Measurements from ENCODE around the gene SLC6A17. TPM values are rescaled to one million over a fixed set of nuclear protein-coding genes. Genes with fewer than 3 reads are reported as not detected.

Gene SLC6A17
- total RNA-seq, 2 experiments from 2014 or later = 0.07 TPM

DNA sequence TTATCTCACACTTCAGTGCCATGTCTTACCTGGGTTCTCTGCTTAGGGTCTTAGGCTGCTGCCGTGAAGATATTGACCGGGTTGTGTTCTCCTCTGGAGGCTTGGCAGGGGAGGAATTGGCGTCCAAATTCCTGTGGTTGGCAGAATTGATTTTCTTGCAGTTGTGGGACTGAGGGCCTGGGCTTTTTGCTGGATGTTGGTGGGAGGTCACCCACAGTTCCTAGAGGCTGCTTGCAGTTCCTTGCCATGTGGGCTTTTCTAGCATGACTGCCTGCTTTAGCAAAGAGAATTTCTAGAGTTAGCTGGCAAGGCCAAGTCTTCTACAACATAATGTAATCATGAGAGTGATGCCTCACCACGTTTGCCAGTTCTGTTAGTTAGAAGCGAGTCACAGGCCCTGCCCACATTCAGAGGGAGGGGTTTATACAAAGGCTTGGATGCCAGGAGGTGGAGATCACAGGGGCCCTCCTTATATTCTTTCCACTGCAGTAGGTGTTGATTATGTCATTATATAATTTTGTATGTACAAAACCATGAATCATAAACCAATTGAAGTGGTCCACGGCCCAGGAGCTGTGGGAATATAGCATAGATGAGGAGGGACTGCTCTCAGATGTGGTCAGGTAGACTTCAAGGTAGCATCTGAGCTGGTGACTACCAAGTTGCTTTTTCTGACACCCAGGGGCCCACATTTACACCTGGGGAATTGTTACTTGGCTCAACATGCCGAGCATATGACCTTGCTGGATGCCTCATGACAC lies 31.5 kb upstream of the SLC6A17 start:
- peak; percentile 95 for ATAC-seq
- ChIA-PET POLR2A (interaction anchor here (0.6 kb wide), 1 partner anchor 162 kb away, joined by 5 read pairs; no protein-coding TSS in a partner anchor), CTCF (interaction anchor here (3.3 to 6.6 kb wide), 2 partner anchors 13 to 65 kb away, joined by 14 to 40 read pairs; no protein-coding TSS in a partner anchor)
- Mint-ChIP-seq H3K9me3 (ENCODE audit: low read depth) (peaks cover 6% of the 10 kb centered on the region), H3K4me1 (peaks cover 5% of the 10 kb centered on the region), H3K4me3 (no peak overlapping the region), H3K27ac (no peak overlapping the region), H3K27me3 (peaks cover 12% of the 10 kb centered on the region), H3K36me3 (ENCODE audit: low read depth) (no peaks in the 10 kb centered on the region)
- intact Hi-C loops (cut with DNase I, micrococcal nuclease) = no loop called here
- peak; percentile 68 for DNase-seq

DNA sequence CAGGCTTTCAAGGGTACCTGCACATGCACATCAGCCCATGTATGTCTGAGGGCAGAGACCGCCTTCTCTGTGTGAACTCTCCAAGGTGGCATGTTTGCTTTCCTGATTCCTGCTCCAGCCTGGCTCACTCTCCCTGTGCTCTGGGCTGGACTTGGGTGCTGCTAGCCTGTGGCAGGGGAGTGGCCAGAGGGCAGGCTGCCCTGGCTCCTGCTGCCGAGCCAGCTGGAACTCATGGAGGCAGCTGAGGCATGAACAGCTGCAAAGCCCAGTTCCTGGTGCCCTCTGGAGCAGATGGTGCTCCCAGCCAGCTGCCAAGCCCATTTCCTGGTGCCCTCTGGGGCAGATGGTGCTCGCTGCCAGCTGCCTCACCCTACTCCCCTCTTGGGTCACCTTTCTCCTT lies 30.5 kb upstream of the SLC6A17 start:
- ChIA-PET CTCF (no interaction called here), POLR2A (no interaction called here)
- Mint-ChIP-seq H3K4me3 (no peak overlapping the region), H3K27ac (no peak overlapping the region), H3K36me3 (ENCODE audit: low read depth) (no peaks in the 10 kb centered on the region), H3K27me3 (peaks cover 14% of the 10 kb centered on the region), H3K4me1 (peaks cover 5% of the 10 kb centered on the region), H3K9me3 (ENCODE audit: low read depth) (peaks cover 6% of the 10 kb centered on the region)
- intact Hi-C loops (cut with DNase I, micrococcal nuclease) = no loop called here
- ATAC-seq = no peak
- no peak for DNase-seq

DNA sequence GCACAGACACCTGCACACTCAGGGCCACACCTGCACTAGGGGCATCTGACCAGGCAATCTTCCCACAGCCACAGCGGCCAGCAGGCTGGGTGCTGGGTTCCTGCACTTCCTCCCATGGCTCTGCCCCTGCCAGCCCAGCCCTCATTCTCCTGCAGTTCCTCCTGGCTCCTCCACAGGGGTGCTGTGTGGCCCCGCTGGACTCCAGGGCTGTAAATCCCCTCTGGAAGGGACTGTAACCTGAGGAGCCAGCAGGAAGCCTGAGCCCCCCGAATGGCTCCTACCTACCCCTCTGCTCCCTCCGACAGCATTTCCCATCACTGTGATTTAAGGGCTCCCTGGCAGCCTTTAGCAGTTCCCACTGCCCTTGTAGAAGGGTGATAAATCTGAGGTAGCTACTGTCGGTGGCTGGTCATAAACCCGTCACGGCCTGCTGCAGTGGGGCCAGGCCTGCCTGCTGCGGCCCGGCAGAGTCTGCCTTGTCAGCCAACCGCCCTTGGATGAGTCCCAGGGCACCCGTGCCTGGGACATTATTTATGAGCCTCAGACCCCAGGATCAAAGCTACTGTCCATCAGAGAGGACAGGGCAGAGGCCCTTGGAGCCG lies 29.2 kb upstream of the SLC6A17 start:
- ATAC-seq (no peak), DNase-seq (no peak)
- Mint-ChIP-seq H3K9me3 (ENCODE audit: low read depth) (peaks cover 6% of the 10 kb centered on the region), H3K27ac (no peak overlapping the region), H3K4me1 (peaks cover 5% of the 10 kb centered on the region), H3K27me3 (peaks cover 21% of the 10 kb centered on the region), H3K36me3 (ENCODE audit: low read depth) (no peaks in the 10 kb centered on the region), H3K4me3 (no peak overlapping the region)
- ChIA-PET POLR2A (no interaction called here), CTCF (no interaction called here)
- intact Hi-C loops (cut with DNase I, micrococcal nuclease) = no loop called here

DNA sequence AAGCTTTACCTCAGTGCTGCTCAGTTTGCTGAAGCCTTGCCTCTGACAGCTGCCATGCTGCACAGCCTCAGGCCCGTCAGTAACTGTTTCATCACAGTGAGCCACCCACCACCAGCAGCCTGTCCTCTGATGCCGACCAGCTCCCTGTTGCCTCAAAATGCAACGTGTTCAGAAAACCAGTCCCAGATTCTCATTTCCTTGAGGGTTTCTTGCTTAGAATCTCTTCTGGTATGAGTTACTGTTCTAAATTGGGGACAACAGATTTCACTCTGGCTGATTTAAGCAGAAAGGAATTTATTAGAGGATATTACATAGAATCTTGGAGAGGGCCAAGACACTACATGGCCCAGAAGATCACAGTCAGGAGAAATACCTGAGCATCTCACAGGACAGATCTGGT lies 27.1 kb upstream of the SLC6A17 start:
- H3K4me1 Mint-ChIP-seq = peaks cover 5% of the 10 kb centered on the region
- intact Hi-C loops (cut with DNase I, micrococcal nuclease) = no loop called here
- ATAC-seq (no peak), DNase-seq (no peak)
- CTCF ChIA-PET = interaction anchor here (1.3 kb wide), 1 partner anchor 19 kb away, joined by 3 read pairs; no protein-coding TSS in a partner anchor
- peaks cover 8% of the 10 kb centered on the region for H3K9me3 Mint-ChIP-seq (ENCODE audit: low read depth)
- no peak overlapping the region for H3K4me3 Mint-ChIP-seq
- H3K27me3 Mint-ChIP-seq = peaks cover 15% of the 10 kb centered on the region
- H3K27ac Mint-ChIP-seq = no peak overlapping the region
- POLR2A ChIA-PET = interaction anchor here (0.6 kb wide), 1 partner anchor 19 kb away, joined by 4 read pairs; no protein-coding TSS in a partner anchor
- no peaks in the 10 kb centered on the region for H3K36me3 Mint-ChIP-seq (ENCODE audit: low read depth)

DNA sequence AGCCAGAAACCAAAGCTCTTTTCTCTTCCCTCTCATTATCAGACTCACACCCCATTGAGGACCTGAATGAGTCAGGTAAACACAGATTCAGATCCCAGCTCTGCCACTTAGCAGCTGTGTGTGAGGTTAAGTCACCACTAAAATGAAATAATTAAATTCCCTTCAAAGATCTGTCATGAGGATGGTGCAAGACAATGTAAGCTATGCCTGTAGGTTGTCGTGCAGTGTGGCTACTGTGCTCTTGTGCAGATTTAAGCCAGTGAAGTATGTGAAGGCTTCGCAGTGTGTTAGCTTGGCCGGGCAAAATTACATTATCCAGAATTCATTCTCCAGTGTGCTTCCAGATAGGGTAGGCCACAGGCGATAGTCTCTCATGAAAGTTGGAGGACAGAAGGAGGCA lies 24.5 kb upstream of the SLC6A17 start:
- Mint-ChIP-seq H3K36me3 (ENCODE audit: low read depth) (no peaks in the 10 kb centered on the region), H3K27ac (no peak overlapping the region), H3K4me1 (no peaks in the 10 kb centered on the region), H3K27me3 (peaks cover 30% of the 10 kb centered on the region), H3K4me3 (no peak overlapping the region), H3K9me3 (ENCODE audit: low read depth) (peaks cover 2% of the 10 kb centered on the region)
- no peak for ATAC-seq
- DNase-seq = no peak
- CTCF ChIA-PET = no interaction called here
- intact Hi-C loops (cut with DNase I, micrococcal nuclease) = no loop called here
- POLR2A ChIA-PET = no interaction called here

DNA sequence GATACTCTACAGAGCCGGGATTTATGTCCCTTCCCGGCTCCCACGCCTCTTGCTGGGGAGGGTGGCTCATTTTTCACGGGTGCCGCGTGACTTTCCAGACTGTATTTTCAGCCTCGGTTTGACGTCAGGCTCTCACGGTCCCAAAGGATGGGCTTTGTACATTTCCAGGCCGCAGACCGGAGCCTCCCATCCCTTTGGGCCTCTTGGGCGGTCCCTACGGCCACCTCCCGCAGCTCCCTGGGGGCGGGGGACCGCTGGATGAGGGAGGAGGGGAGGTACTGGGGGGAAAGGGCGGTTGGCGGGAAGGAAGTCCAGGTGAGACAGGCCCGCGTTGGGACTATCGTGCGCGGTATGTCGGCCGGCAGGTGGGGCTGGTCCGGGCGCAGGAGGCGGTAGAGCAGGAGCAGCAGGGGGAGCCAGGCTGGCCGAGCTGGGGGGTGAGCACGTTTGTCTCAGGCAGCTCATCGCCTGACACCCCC lies 20.1 kb upstream of the SLC6A17 start:
- ATAC-seq = no peak

DNA sequence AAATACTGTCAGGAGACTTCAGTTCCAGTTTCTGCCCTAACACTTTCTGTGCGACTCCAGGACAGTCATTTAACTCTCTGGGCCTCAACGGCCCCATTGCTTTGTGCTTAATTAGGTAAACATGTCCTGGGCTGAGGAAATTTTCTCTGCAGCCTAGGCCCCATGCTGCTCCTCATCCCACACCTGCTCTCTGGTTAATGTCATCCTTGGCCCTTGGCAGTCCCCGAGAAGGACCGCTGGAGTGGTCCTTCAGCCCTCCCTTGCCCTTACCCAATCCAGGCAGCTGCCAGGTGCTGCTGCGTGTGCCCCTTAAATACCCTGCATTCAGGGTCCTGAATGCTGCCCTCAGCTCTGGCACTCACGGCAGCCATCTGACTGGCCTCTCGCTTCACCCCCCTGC lies 19.3 kb upstream of the SLC6A17 start:
- Mint-ChIP-seq H3K4me1 (no peaks in the 10 kb centered on the region), H3K27ac (no peak overlapping the region), H3K9me3 (ENCODE audit: low read depth) (peaks cover 2% of the 10 kb centered on the region), H3K36me3 (ENCODE audit: low read depth) (no peaks in the 10 kb centered on the region), H3K27me3 (peaks cover 36% of the 10 kb centered on the region), H3K4me3 (no peak overlapping the region)
- POLR2A ChIA-PET = no interaction called here
- DNase-seq = no peak
- CTCF ChIA-PET = interaction anchor here (0.6 to 0.7 kb wide), 3 partner anchors 14 to 253 kb away, joined by 3 to 5 read pairs (median 3); no protein-coding TSS in a partner anchor
- intact Hi-C loops (cut with DNase I, micrococcal nuclease) = no loop called here
- ATAC-seq = no peak

More for the DNA sequence above, 20.1 kb upstream of the SLC6A17 start:
- peak; percentile 41 for DNase-seq
- Mint-ChIP-seq H3K27me3 (peaks cover 36% of the 10 kb centered on the region), H3K9me3 (ENCODE audit: low read depth) (peaks cover 2% of the 10 kb centered on the region), H3K4me1 (no peaks in the 10 kb centered on the region), H3K27ac (no peak overlapping the region), H3K36me3 (ENCODE audit: low read depth) (no peaks in the 10 kb centered on the region), H3K4me3 (no peak overlapping the region)
- CTCF ChIA-PET = interaction anchor here (0.6 kb wide), 2 partner anchors 15 to 254 kb away, joined by 3 read pairs; no protein-coding TSS in a partner anchor
- POLR2A ChIA-PET = no interaction called here
- intact Hi-C loops (cut with DNase I, micrococcal nuclease) = no loop called here

DNA sequence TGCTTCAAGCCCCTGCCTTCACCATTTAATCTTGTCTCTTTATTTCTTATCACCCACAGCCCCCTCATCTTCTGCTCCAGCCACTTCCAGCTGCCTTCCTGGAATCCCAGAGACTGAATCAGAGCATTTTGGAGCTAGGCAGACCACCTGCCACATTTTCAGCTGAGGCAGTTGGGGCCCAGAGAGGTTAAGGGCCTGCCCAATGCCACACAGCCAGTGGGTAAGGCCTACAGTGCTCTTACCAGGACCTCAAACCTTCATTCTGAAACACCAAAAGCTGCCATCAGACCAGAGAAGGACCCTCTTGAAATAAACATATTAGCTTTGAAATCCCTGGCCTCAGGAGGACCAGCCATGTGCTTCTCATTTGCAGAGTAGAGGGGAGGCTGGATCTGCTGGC lies 17.6 kb upstream of the SLC6A17 start:
- ChIA-PET POLR2A (interaction anchor here (0.6 kb wide), 1 partner anchor 244 kb away, joined by 4 read pairs; no protein-coding TSS in a partner anchor), CTCF (interaction anchor here (0.6 to 1.8 kb wide), 4 partner anchors 9 to 1270 kb away, joined by 3 to 5 read pairs (median 4); no protein-coding TSS in a partner anchor)
- ATAC-seq (no peak), DNase-seq (no peak)
- intact Hi-C loops (cut with DNase I, micrococcal nuclease) = no loop called here
- H3K27ac Mint-ChIP-seq = no peak overlapping the region
- H3K36me3 Mint-ChIP-seq (ENCODE audit: low read depth) = no peaks in the 10 kb centered on the region
- H3K27me3 Mint-ChIP-seq = peaks cover 41% of the 10 kb centered on the region
- H3K9me3 Mint-ChIP-seq (ENCODE audit: low read depth) = no peaks in the 10 kb centered on the region
- H3K4me3 Mint-ChIP-seq = no peak overlapping the region
- H3K4me1 Mint-ChIP-seq = peaks cover 10% of the 10 kb centered on the region

DNA sequence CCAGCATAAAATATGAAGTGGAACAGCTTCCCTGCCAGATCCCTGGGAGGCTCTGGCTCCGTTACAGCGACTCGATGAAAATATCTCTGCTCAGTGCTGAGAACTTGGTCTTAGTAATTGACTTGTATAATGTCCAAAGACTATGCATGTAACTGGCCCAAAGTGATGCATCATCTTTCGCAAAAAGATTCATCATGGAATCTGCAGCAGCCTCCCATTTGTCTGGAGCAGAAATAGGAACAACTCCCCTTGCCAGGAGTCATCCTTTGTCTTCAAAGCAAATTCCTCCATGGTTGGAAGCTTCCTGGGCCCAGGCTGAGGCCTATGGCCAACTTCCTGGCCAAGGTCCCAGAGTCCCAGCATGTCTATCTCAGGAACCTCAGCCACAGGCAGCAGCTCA lies 16.9 kb upstream of the SLC6A17 start:
- intact Hi-C loops (cut with DNase I, micrococcal nuclease) = no loop called here
- ATAC-seq (no peak), DNase-seq (no peak)
- Mint-ChIP-seq H3K4me3 (no peak overlapping the region), H3K36me3 (ENCODE audit: low read depth) (no peaks in the 10 kb centered on the region), H3K9me3 (ENCODE audit: low read depth) (no peaks in the 10 kb centered on the region), H3K4me1 (peaks cover 12% of the 10 kb centered on the region), H3K27me3 (peaks cover 42% of the 10 kb centered on the region), H3K27ac (no peak overlapping the region)
- CTCF ChIA-PET = interaction anchor here (0.6 to 2.7 kb wide), 5 partner anchors 10 to 1269 kb away, joined by 3 to 7 read pairs (median 4); no protein-coding TSS in a partner anchor
- POLR2A ChIA-PET = no interaction called here

DNA sequence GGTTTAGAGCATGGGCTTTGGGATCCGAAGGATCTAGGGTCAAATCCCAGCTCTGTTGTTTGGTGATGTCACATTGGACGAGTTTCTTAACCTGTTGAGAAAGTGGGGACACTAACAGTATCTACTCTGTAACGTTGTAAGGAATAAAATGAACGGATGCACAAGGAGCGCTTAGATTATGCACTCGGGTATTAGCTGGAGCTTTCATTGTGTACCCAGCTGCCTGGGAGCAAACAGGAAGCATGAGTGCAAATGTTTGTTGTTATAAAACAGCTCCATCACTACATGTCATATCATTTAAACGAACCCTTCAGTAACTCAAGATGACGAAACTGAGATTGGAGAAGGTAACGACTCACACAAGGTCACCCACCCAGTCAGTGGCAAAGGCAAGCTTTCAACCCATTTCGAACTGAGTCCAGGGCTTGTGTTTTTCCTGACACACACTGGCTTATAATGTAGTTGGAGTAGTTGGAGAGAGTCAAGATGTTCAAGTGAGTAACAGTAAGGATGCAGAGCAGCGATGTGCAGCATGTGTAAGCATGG lies 16.2 kb upstream of the SLC6A17 start:
- Mint-ChIP-seq H3K27ac (no peak overlapping the region), H3K4me3 (no peak overlapping the region), H3K9me3 (ENCODE audit: low read depth) (no peaks in the 10 kb centered on the region), H3K36me3 (ENCODE audit: low read depth) (no peaks in the 10 kb centered on the region), H3K27me3 (peaks cover 41% of the 10 kb centered on the region), H3K4me1 (peaks cover 12% of the 10 kb centered on the region)
- DNase-seq (no peak), ATAC-seq (no peak)
- ChIA-PET POLR2A (no interaction called here), CTCF (interaction anchor here (0.9 to 2.7 kb wide), 4 partner anchors 9 to 77 kb away, joined by 3 to 7 read pairs (median 4); no protein-coding TSS in a partner anchor)
- intact Hi-C loops (cut with DNase I, micrococcal nuclease) = no loop called here

DNA sequence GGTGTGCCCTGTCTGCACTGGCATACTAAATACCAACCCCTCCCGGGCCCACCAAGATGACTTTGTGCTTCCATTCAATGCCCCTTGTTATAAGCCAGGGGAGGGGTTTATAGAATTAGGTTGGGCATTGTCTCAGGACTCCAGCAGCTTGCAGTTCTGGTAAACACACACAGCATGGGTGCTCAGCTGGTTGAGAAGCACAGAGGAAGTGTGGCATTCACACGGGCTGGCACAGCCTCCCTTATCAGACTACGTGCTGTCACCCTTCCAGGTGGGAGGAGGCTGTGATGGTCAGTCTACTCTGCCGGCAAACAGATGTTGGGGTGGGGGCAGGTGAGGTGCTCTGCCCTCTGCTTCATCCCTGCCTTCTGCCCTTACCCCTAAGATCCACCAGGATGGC lies 15.0 kb upstream of the SLC6A17 start:
- DNase-seq (no peak), ATAC-seq (no peak)
- H3K27me3 Mint-ChIP-seq = peaks cover 37% of the 10 kb centered on the region
- intact Hi-C loops (cut with DNase I, micrococcal nuclease) = no loop called here
- no peaks in the 10 kb centered on the region for H3K9me3 Mint-ChIP-seq (ENCODE audit: low read depth)
- POLR2A ChIA-PET = no interaction called here
- CTCF ChIA-PET = interaction anchor here (0.6 to 2.7 kb wide), 2 partner anchors 15 to 17 kb away, joined by 3 to 7 read pairs; partner anchors contain the start of gene SLC6A17
- H3K4me1 Mint-ChIP-seq = peaks cover 12% of the 10 kb centered on the region
- H3K36me3 Mint-ChIP-seq (ENCODE audit: low read depth) = no peaks in the 10 kb centered on the region
- no peak overlapping the region for H3K27ac Mint-ChIP-seq
- H3K4me3 Mint-ChIP-seq = no peak overlapping the region
